Activated T-helper 1 cell treated with Interleukin-2 at 50 U/mL for 16 hours (primary cell): Measurements from ENCODE around the gene CABLES2.
"Not testable (repeated sequence)": the region's sequence is repeated elsewhere in the genome, so short reads cannot be mapped to it uniquely, and the experiment has no call there.

Experiments
- DNase-seq: peaks from one replicate; pipeline ENCODE4 v3.0.0-alpha.2; 2020; ENCODE audit warnings: low read depth

Gene CABLES2

DNA sequence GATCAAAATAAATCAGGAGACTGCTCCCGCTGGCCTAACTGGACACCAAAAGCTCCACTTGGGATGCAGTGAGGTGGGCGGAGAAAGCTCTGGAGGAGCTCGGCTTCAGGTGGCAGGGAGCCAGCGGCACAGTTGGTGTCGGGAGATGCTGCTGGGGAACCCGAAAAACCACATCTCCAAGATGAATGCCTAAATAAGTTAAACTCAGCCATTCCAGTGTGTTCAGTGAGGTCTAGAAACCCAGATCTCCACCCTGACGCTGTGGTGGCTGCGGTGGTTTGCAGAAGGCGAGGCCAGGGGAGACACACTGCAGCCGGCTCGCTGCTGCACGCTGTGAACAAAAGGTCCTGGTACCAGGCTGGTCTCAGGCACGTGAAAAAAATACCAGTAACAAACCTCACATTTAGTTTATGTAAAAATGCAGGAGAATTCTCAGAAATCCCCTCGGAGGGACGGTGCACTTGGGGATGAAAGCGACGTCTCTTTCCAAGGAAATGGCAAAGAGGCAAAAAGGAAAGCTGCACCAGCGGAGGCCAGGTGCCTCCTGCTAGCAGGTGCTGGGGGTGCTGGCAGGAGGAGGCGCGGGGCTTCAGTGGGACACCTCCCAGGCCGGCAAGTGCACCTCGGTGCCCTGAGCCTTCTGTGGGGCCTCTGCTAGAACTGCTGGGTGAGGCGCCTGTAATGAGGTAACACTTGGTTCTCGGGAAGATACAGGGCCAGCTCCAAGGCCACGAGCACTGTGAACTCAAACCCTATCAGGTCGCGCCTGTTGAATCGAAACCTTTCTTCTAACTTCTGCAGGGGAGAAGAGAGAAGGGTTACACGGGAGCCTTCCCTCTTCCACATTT is 16.5 kb downstream of the CABLES2 start:
- DNase-seq: no peak

DNA sequence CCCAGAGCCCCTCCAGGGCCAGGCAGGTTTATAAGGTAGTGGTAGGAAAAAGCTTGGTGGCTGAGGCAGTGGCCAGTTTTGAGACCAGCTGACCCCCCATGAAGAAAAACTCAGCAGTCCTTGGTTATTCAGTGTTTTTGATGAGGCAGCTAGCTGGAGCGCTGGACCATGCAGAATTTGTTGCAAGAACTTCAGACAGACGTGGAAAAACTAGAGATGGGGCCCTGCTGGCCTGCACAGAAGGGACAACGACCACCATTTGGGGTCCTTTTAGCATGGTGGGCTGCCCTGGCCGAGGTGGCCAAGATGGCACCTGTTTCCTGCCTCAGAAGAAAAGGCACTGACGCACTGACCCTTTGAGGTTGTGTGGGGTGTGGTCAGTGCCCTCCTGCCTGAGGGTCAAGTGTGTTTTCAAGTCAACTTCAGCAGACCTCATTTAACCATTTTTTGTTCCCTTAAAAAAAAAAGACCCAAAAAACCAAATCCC is 17.4 kb downstream of the CABLES2 start:
- DNase-seq: no peak

DNA sequence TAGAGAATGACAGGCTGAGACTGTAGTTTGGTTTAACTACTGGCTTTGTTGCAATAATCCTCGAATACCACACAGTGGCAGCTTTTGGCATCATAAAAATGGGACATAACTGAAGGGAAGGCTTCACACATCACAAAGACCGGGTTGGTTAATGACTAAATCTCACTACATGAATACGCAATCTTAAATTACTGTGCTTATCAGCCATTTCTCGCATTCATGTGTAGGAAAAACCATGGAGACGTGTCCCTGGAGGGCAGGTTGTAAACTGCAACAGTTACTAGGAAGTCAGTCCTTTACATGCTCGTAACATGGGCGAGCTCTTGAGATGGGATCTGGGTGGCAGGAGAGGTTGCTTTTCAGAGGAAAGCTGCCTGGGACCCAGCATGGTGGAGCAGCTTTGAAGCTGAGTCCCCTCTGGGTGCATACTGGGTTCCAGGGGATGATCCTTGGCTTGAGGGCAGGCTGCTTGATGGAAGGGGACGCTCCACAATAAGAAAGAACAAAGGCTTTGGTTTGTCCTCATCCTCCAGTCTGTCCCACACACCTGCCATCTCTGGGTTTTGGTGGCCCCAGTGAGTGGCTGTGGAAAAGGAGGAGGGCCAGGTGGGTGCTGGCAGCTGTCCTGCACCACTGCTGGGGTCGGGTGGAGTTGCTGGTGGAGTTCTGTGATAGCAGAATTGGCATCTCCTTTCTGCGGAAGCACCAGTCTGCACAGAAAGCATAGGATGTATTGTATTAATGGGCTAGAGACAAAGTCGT is 18.1 kb downstream of the CABLES2 start:
- DNase-seq: no peak

DNA sequence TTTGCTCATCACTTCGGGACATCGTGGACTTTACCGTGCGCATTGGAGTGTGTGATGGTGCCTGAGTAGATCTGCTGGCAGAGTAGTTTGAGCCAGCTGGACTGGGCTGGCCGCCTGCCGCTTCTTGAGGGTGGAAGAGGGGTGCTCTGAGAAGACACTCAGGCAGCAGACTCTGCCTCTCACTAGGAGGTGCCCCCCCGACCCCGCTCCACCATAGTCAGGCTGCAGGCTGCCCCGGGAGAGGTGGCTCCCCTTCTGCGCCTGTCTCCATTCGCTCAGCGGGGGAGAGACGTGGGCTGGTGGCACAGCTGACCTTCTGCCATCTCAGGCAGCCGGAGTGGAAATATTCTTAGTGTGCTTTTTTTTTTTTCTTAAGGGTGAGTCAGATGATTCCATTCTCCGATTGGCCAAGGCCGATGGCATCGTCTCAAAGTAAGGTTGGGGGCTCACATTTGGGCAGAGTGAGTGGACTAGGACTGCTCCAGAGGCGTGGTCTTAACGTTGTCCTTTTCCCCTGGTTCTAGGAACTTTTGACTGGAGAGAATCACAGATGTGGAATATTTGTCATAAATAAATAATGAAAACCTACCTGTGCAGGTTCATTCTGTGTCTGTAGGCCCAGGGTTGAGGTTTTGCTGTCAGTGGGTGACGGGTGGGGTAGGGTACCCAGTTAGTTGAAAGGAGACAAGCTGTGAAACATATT is 19.0 kb downstream of the CABLES2 start:
- DNase-seq: no peak

DNA sequence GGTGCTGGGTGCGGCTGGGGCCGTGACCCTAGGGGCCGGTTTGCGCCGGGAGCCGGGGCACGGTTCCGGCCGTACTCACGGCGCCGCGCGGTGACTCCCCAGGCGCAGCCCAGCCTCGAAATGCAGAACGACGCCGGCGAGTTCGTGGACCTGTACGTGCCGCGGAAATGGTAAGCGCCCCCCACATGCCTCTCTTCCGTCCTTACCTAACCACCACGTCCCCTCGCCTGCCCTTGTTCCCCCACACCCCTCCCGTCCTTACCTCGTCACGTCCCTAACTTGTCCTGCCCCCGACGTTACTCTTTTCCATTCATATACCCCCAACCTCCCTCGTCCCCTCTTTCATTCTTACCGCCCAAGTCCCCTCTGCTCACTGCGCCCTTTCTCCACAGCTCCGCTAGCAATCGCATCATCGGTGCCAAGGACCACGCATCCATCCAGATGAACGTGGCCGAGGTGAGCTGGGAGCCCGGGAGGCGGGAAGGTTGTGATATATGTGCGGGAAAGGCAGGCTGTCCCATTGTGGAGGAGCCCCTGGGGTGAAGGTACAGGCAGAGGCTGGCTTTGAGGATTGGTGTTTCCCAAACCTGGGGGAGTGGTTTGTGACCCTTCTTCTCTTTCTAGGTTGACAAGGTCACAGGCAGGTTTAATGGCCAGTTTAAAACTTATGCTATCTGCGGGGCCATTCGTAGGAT is 19.7 kb downstream of the CABLES2 start:
- DNase-seq: no peak

DNA sequence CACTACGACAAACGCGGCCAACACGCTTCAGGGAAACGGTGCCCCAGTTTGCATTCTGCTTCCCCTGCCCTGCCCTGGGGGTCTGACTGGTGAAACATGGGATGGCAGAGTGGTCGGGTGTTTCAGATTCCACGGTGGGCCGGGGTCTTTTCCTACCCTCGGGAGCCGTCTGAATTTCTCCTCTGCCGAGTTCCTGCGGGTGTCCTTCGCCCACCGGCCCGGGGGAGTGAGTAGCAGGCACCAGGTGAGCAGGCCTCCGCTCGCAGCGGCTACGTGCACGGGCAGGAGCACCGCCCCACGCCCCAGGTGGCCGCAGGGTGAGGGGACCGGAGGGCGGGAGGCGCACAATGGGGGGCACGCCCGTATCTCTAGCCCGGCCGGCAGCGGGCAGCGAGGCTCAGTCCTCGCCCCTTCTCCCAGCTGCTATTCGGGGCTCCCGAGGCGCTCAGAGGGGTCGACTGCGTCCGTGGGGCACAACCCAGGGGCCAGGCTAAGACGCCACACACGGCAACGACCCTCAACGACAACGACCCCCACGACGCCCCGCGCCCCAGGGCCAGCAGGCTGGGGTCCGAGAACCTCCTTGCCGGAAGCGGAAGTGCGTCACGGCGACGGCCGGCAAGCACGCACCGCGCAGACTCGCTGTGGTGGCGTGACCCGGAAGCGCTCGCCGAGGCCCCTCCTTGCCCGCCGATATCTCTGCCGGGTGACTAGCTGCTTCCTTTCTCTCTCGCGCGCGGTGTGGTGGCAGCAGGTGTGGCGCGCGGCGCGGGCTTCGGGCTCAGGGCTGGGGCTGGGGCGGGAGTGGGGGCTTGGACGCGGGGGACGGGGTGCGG is 20.5 kb downstream of the CABLES2 start, which contains the start of gene RPS21:
Gene RPS21 (plus strand): TSS at position 721 of the 836 bp plus-strand sequence. CDS start 236 bp downstream, outside the sequence.
- peak; percentile 90 for DNase-seq

DNA sequence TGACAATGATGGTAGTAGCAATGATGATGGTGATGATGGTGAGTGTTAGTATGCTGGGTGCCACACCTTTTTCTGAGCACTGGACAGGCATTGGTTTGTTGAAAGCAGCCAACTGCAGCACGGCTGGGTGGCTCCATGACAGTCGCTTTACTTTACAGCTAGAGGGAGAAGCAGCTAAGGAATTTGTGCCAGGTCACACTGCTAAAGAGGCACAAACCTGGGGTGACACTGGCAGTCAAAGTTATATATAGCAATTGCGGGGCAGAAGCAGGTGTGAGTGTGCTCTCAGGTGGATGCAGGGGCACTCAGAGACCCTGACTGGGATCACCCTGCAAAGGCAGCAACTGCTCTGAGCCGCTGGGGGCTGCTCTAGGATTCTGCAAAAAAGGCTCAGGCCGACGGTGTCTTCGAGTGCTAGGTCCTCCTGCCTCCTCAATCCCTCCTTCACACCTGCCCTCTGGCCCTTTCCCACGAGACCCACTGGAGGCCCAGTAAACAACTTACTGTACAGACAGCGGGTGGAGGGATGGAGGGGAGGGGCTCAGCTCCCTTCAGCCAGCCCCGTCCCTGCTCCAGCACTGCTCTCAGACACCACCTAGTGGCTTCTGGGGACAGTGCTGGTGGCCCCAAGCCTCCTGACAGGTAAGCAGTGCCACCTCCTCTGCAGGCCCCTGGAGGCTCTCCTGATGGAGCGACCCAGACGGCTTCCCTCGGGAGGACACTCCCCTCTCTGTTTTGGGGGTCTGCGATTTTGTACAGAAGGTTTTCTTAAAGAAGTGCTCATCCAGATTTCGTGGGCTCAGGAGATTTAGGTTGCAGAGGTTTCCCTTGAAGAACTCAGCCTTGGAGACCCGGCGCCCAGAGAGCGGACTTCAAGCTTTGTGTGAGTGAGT is 24.5 kb downstream of the CABLES2 start:
- DNase-seq: peak; percentile 62

DNA sequence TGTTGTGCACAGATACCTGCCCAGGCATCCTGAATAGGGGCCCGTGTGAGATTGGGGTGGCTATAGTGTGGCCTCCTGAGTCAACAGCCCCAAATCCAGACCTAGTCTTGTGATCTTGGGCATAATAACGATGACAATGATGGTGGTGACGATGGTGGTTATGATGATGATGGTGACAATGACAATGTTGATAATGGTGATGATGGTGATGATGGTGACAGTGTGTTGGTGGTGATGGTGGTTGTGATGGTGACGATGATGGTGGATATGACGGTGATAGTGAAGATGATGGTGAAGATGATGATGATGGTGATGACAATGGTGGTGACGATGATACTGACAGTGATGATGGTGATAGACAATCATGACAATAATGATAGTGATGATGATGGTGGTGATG is 25.2 kb downstream of the CABLES2 start:
- DNase-seq: no peak

DNA sequence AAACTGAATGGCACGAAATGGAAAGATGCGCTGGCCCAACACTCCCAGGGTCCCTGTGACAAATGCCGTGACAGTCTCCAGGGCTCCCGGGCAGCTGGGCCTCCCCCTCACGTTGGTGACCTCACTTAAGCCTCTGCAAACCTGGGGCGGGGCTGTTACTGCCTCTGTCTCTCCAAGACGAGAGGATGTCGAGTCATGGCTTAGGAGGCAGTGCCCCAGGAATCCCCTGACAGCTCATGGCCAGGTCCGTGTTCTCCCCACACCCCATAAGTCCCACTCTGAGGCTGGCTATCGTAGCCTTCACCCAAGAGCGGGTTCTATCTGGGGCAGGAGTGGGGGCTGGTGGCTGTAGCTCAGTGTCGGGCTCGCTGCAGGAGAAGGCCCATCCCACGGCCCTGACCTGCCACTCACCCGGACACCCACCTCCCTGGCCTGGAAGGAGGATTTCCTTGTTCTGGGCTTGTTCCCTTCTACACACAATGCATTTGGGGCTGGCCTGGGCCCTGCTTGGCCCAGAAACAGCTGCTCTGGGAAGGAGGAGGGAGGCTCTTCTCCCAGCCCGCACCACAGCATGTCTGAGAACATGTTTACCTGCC is 25.8 kb downstream of the CABLES2 start:
- no peak for DNase-seq

DNA sequence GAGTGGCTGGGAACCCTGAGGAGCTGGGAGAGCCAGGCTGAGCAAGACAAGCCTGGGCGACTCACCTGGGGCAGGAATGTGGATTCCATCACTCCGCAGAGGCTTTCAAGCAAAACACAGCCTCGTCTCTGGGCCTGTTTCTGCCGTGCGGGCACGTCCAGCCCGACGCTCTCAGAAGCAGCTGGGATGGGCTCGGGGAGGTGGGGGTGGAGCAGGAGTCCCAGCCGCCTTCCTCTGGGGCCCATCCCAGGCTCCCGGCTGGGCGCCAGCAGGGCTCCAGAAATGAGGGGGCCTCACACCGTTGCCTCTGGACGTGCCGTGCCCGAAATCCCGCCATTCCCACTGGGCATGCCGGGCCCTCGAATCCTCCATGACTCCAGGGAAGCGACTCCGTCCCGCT is 28.9 kb downstream of the CABLES2 start:
- no peak for DNase-seq

DNA sequence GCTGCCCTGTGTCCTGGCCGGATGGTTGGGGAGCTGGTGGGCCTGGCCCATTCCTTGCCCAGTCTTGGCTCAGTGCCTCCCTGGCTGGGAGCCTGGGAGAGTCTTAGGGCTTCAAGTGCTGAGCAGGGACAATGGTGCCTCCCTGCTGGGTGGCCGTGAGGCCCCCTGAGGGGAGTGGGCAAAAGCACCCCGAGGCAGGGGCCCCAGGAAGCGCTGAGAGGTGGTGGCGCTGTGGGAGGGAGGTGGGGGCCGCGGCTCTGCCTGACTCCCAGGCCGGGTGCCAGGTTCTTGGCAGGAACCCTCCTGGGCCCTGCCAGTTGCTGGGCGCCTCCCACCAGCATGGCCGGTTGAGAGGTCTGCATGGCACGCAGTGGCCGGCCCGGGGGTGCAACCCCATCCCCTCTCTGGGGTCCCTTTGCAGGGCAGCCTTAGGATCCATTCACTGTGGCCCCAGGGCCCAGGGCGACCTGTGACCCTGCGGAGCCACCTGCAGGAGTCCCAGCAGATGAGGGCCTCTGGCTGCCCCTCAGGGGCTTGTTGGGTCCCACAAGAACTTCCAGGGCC is 29.4 kb downstream of the CABLES2 start:
- no peak for DNase-seq

DNA sequence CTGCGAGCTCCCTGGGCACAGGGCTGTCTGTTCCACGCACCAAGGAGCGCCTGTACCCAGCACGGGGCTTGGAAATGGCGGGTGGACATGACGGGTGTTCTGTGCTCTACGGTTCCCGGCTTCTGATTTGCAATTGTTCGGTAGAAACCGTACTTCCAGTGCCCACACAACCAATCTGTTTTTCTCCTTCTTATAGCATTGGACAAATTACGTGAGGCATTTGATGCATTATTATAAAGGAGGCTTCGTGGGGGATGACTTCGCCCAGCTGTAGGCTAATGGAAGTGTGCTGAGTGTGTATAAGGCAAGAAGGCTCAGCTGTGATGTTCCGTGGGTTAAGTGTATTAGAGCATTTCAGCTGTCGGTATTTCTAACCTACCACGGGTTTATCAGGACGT is 30.0 kb downstream of the CABLES2 start:
- DNase-seq: no peak

DNA sequence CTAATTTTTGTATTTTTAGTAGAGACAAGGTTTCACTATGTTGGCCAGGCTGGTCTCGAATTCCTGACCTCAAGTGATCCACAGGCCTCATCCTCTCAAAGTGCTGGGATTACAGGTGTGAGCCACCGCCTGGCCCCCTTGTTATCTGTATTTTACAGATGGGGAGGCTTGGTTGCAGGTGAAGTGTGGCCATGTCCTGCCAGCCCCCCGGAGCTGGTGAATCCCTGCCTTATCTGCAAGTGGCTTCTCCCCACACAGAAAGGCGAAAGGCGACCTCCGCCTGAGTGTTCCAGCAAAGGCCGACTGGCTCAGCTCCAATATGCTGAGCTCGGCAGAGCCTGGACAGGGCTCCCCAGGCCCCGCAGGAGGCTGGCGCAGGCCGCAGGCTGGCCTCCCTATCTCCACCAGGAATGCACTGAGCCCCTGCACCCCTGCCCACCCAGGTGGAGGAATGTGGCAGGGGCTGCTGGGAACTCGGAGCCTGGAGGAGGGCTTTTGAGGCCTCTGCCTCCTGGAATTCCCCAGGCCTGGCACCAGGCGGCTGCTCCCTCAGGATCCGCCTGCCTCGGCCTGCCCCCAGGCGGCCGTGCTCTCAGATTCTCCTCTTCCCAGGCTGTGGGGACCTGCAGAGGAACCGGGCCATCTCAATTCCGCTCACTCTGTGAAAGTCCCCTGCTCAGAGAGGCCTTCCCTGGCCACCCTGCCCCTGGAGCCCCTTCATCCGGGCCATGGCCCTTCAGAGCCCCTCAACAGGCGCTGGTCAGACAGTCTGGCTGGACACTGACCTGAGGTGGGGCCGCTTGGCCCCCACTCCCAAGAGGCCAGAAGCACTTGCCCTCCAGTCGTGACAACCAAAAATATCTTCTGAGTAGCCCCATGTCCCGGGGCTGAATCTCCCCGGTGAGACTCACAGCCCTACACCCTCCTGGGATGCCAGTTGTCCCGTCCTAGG is 30.7 kb downstream of the CABLES2 start:
- no peak for DNase-seq

DNA sequence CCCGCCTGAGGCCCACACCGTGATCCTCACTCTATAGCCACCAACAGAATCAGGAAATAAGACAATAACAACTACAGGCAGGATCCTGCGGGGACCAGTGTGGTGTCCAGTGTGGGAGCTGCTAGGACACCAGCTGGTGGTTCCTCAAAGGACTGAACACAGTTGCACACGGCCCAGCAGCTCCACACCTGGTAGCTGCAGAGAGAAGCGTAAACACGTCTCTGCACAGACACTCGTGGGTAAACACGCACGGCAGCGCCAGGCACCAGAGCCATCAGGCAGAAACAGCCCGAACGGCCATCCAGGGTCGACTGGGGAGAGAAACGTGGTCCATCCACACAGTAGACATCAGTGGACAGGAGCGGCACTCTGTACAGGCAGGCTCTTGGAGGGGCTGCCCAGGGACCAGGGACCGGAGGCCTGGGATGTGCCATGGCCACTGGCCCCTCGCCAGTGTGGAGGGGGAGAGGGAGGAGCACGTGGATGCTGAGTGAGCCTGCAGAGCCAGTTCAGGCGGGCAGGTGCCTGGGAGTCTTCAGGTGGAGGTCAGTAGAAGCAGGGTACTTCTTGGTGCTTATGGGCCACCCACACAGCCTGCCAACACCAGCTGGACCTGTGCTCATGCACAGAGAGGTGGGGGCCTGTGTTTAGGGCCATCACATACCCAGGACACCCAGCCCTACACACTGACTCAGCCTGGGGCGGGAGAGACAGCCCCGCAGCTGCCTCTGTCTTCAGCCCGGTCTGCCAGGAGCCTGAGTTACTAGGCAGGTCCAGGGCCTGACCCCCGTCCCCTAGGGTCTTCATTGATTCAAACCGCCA is 32.5 kb downstream of the CABLES2 start:
- DNase-seq: no peak

DNA sequence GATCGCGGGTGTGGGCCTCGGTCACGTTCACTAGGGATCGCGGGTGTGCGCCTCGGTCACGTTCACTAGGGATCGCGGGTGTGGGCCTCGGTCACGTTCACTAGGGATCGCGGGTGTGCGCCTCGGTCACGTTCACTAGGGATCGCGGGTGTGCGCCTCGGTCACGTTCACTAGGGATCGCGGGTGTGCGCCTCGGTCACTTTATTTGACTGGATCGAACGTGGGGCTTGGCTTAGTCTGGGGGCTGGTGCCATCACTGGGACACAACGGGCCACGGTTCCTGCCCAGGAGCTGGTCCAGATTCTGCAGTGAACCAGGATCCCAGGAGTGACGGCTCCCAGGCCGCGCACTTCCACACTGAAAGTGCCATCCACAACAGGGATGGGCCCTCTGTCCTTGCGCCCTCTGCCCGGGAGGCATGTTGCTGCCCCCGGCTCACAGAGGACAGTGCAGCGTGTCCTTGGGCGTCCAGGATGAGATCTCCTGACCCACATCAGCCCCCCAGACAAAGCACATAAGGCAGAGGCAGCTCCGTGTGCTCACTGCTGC is 33.4 kb downstream of the CABLES2 start:
- DNase-seq: not testable (repeated sequence)
